GM21381 (cell line): ENCODE data around the gene MRTFA.
"Not testable (repeated sequence)": the region's sequence is repeated elsewhere in the genome, so short reads cannot be mapped to it uniquely, and the experiment has no call there.

Source experiments
- ATAC-seq: cut with Tn5 transposase; IDR thresholded peaks from one replicate; pipeline ENCODE4 v1.9.1; 2021; ENCODE audit warnings: mild to moderate bottlenecking, moderate library complexity; ENCODE audit not compliant: unreplicated experiment

MRTFA gene

GRCh38 chr22:40660730-40661129, 24.2 kb upstream of the MRTFA start:
- ATAC-seq: no peak

- ATAC-seq: no peak
Observed at GRCh38 chr22:40659166-40659565, 22.6 kb upstream of the MRTFA start.

GRCh38 chr22:40656651-40657050, 20.1 kb upstream of the MRTFA start:
- ATAC-seq: not testable (repeated sequence)

- ATAC-seq: not testable (repeated sequence)
Observed at GRCh38 chr22:40655941-40656340, 19.4 kb upstream of the MRTFA start.

GRCh38 chr22:40654522-40655167, 18.1 kb upstream of the MRTFA start:
- ATAC-seq: no peak

GRCh38 chr22:40653361-40653760, 16.8 kb upstream of the MRTFA start:
- ATAC-seq: no peak

GRCh38 chr22:40651563-40652501, 15.3 kb upstream of the MRTFA start:
- no peak for ATAC-seq

- no peak for ATAC-seq
Observed at GRCh38 chr22:40651057-40651456, 14.5 kb upstream of the MRTFA start.

- no peak for ATAC-seq
Observed at GRCh38 chr22:40648386-40648785, 11.9 kb upstream of the MRTFA start.

GRCh38 chr22:40645579-40646197, 9.2 kb upstream of the MRTFA start:
- ATAC-seq: no peak

GRCh38 chr22:40642316-40642715, 5.8 kb upstream of the MRTFA start:
- no peak for ATAC-seq

- ATAC-seq: no peak
Observed at GRCh38 chr22:40641269-40641668, 4.8 kb upstream of the MRTFA start.

GRCh38 chr22:40638261-40638660, 1.7 kb upstream of the MRTFA start:
- ATAC-seq: no peak

GRCh38 chr22:40637183-40638150, 948 bp upstream of the MRTFA start:
- peak; percentile 2 for ATAC-seq

GRCh38 chr22:40635940-40636379, 559 bp downstream of the MRTFA start:
- ATAC-seq: peak; percentile 12

GRCh38 chr22:40635043-40635939, 1.2 kb downstream of the MRTFA start:
- ATAC-seq: no peak

- ATAC-seq: no peak
Observed at GRCh38 chr22:40634119-40634903, 2.2 kb downstream of the MRTFA start.

GRCh38 chr22:40633036-40633435, 3.5 kb downstream of the MRTFA start:
- no peak for ATAC-seq

- no peak for ATAC-seq
Observed at GRCh38 chr22:40631925-40632324, 4.6 kb downstream of the MRTFA start.
